ENCODE measurements around the gene TSPOAP1. TPM values are rescaled to one million over a fixed set of nuclear protein-coding genes. Genes with fewer than 3 reads are reported as not detected.

TSPOAP1 gene
- total and polyA plus RNA-seq, 2 experiments from 2014 or later, result 15.4 to 19.0 TPM

GRCh38 chr17:58322581-58323185, 5.9 kb downstream of the TSPOAP1 start:
- peaks cover 10% of the 10 kb centered on the region for H3K4me1 ChIP-seq (ENCODE audit: insufficient read depth)
- H3K9me3 ChIP-seq (ENCODE audit: low read depth), result no peaks in the 10 kb centered on the region
- no peaks in the 10 kb centered on the region for H3K27me3 ChIP-seq
- H4K20me1 ChIP-seq (ENCODE audit: insufficient read depth, poor library complexity, severe bottlenecking), result no peaks in the 10 kb centered on the region
- DNase-seq (ENCODE audit: low spot score), result no peak
- 99% methylated on average over 6 of the region's 9 CpGs for WGBS (ENCODE audit: low lambda C conversion rate, missing lambda C conversion rate)
- TF ChIP-seq CTCF (IDR thresholded peaks at IDR 0.05; ENCODE audit: poor library complexity), result no peak
- no peak for TF ChIP-seq EZH2 (IDR thresholded peaks at IDR 0.05; ENCODE audit: borderline replicate concordance)
- TF ChIP-seq EZH2phosphoT487 (IDR thresholded peaks at IDR 0.05; ENCODE audit: low read depth, severe bottlenecking, unreplicated experiment), result no peak
- no peak overlapping the region for H3K27ac ChIP-seq
- H3K79me2 ChIP-seq, result no peaks in the 10 kb centered on the region
- no peak overlapping the region for H2AFZ ChIP-seq
- H3K4me2 ChIP-seq, result no peak overlapping the region
- no peaks in the 10 kb centered on the region for H3K9me2 ChIP-seq (replicated peaks; ENCODE audit: insufficient read depth)
- no peaks in the 10 kb centered on the region for H3K36me3 ChIP-seq (replicated peaks; ENCODE audit: insufficient read depth, low read depth)
- H3K4me3 ChIP-seq, result no peak overlapping the region

GRCh38 chr17:58321571-58322525, 6.7 kb downstream of the TSPOAP1 start:
- TF ChIP-seq EZH2 (IDR thresholded peaks at IDR 0.05; ENCODE audit: borderline replicate concordance), result no peak
- TF ChIP-seq EZH2phosphoT487 (IDR thresholded peaks at IDR 0.05; ENCODE audit: low read depth, severe bottlenecking, unreplicated experiment), result no peak
- no peak for TF ChIP-seq CTCF (IDR thresholded peaks at IDR 0.05; ENCODE audit: poor library complexity)
- Histone ChIP-seq H3K9me3 (ENCODE audit: low read depth) (no peaks in the 10 kb centered on the region), H3K9me2 (replicated peaks; ENCODE audit: insufficient read depth) (no peaks in the 10 kb centered on the region), H2AFZ (no peak overlapping the region), H3K4me2 (no peak overlapping the region), H3K27me3 (no peaks in the 10 kb centered on the region), H3K27ac (no peak overlapping the region), H3K4me1 (ENCODE audit: insufficient read depth) (peaks cover 10% of the 10 kb centered on the region), H3K79me2 (no peaks in the 10 kb centered on the region), H3K4me3 (no peak overlapping the region), H4K20me1 (ENCODE audit: insufficient read depth, poor library complexity, severe bottlenecking) (no peaks in the 10 kb centered on the region), H3K36me3 (replicated peaks; ENCODE audit: insufficient read depth, low read depth) (no peaks in the 10 kb centered on the region)
- no peak for DNase-seq (ENCODE audit: low spot score)
- WGBS (ENCODE audit: low lambda C conversion rate, missing lambda C conversion rate), result 92% methylated on average over 18 of the region's 18 CpGs

GRCh38 chr17:58320570-58321323, 7.8 kb downstream of the TSPOAP1 start:
- H4K20me1 ChIP-seq (ENCODE audit: insufficient read depth, poor library complexity, severe bottlenecking), result no peaks in the 10 kb centered on the region
- DNase-seq (ENCODE audit: low spot score), result no peak
- no peak overlapping the region for H3K4me3 ChIP-seq
- H3K9me2 ChIP-seq (replicated peaks; ENCODE audit: insufficient read depth), result no peaks in the 10 kb centered on the region
- H3K27me3 ChIP-seq, result no peaks in the 10 kb centered on the region
- no peaks in the 10 kb centered on the region for H3K79me2 ChIP-seq
- no peaks in the 10 kb centered on the region for H3K36me3 ChIP-seq (replicated peaks; ENCODE audit: insufficient read depth, low read depth)
- TF ChIP-seq EZH2 (IDR thresholded peaks at IDR 0.05; ENCODE audit: borderline replicate concordance), result no peak
- no peak for TF ChIP-seq CTCF (IDR thresholded peaks at IDR 0.05; ENCODE audit: poor library complexity)
- TF ChIP-seq EZH2phosphoT487 (IDR thresholded peaks at IDR 0.05; ENCODE audit: low read depth, severe bottlenecking, unreplicated experiment), result no peak
- H3K4me1 ChIP-seq (ENCODE audit: insufficient read depth), result peaks cover 10% of the 10 kb centered on the region
- H3K9me3 ChIP-seq (ENCODE audit: low read depth), result no peaks in the 10 kb centered on the region
- H3K27ac ChIP-seq, result no peak overlapping the region
- WGBS (ENCODE audit: low lambda C conversion rate, missing lambda C conversion rate), result 94% methylated on average over 8 of the region's 9 CpGs
- H2AFZ ChIP-seq, result no peak overlapping the region
- H3K4me2 ChIP-seq, result no peak overlapping the region

Data from hepatocyte (in vitro differentiated cells).